ENCODE results near the gene PELI3. TPM values are rescaled to one million over a fixed set of nuclear protein-coding genes. Genes with fewer than 3 reads are reported as not detected.

The PELI3 gene
- total RNA-seq, 4 donors from 2014 or later = 6.3 to 17.2 (median 8.8) TPM

DNA sequence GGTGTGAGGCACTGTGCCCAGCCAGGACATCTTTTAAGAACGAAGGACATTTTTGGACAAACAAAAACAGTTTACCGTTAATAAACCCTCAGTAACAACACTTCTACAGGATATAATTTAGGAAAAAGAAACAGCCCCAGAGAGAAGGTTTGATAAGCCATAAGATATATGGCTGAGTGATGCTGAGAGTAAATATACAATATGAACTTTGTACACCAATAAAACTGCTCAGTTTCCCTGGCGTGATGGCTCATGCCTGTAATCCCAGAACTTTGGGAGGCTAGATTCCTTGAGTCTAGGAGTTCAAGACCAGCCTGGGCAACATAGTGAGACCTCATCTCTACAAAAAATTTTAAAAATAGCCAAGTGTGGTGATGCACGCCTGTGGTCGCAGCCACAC, 31.8 kb downstream of the PELI3 start:
- H3K9me3 ChIP-seq = no peaks in the 10 kb centered on the region
- no peak for TF ChIP-seq POLR2A (IDR thresholded peaks at IDR 0.05)
- TF ChIP-seq, protein P1, sequence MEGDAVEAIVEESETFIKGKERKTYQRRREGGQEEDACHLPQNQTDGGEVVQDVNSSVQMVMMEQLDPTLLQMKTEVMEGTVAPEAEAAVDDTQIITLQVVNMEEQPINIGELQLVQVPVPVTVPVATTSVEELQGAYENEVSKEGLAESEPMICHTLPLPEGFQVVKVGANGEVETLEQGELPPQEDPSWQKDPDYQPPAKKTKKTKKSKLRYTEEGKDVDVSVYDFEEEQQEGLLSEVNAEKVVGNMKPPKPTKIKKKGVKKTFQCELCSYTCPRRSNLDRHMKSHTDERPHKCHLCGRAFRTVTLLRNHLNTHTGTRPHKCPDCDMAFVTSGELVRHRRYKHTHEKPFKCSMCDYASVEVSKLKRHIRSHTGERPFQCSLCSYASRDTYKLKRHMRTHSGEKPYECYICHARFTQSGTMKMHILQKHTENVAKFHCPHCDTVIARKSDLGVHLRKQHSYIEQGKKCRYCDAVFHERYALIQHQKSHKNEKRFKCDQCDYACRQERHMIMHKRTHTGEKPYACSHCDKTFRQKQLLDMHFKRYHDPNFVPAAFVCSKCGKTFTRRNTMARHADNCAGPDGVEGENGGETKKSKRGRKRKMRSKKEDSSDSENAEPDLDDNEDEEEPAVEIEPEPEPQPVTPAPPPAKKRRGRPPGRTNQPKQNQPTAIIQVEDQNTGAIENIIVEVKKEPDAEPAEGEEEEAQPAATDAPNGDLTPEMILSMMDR (IDR thresholded peaks at IDR 0.05) = no peak
- no peak overlapping the region for H3K4me3 ChIP-seq
- no peak for DNase-seq
- intact Hi-C loops (cut with DNase I) = no loop called here
- H3K27ac ChIP-seq = no peak overlapping the region
- WGBS, 2 donors = 96% methylated on average over 5 of the region's 5 CpGs
- H3K4me1 ChIP-seq = no peaks in the 10 kb centered on the region
- H3K27me3 ChIP-seq = no peaks in the 10 kb centered on the region
- peaks cover 2 to 97% (median 12%) of the 10 kb centered on the region in 3 donors for H3K36me3 ChIP-seq

DNA sequence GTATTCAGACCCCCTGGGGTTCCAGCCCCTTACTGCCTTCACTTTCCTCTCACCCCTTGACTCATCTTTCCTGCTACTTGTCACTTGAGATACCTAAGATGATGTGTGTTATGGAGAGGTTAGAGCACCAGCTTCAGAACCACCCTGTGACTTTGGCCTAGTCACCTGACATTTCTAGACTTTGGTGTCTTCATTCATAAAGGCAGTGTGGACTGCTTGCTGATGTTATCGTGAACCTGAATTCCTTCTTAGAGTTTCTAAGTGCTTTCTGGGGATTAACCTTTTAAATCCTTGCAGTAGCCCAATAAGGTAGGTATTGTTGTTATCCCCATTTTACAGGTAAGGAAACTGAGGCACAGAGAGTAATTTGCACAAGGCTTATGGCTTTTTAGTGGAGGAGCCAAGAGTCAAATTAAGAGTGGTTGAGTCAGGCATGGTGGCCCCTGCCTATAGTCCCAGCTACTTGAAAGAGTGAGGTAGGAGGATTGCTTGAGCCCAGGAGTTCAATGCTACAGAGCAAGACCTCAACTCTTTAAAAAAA, 38.6 kb downstream of the PELI3 start:
- Histone ChIP-seq H3K9me3 (no peaks in the 10 kb centered on the region), H3K4me3 (no peak overlapping the region), H3K27ac (no peak overlapping the region), H3K4me1 (peaks cover 0 to 7% (median 4%) of the 10 kb centered on the region in 3 donors), H3K36me3 (peaks cover 0 to 70% (median 0%) of the 10 kb centered on the region in 3 donors), H3K27me3 (no peaks in the 10 kb centered on the region)
- no peak for DNase-seq
- 75 to 83% methylated on average over 1 of the region's 1 CpG for WGBS, 2 donors
- intact Hi-C loops (cut with DNase I) = no loop called here
- TF ChIP-seq, protein P1 (IDR thresholded peaks at IDR 0.05) = no peak
- no peak for TF ChIP-seq POLR2A (IDR thresholded peaks at IDR 0.05)

DNA sequence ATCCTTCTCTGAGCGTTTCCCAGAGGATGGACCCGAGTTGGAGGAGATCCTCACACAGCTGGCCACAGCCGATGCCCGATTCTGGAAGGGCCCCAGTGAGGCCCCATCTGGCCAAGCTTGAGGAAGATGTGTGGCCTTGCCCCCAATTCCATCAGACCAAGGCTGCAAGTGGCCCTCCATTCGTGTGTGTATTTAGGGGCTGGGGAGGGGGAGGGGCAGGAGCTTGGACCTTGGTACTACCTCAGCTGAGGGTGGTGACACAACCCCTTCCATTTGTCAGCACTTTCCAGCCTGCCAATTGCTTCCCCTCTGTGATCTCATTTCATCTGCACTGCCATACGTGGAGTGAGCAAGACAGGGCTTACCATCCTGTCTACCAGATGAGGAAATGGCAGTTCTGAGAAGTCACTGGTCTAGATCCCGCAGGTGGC, 42.4 kb downstream of the PELI3 start:
- H3K4me1 ChIP-seq = peaks cover 0 to 20% (median 12%) of the 10 kb centered on the region in 3 donors
- DNase-seq = no peak
- no peak overlapping the region for H3K4me3 ChIP-seq
- no peaks in the 10 kb centered on the region for H3K9me3 ChIP-seq
- intact Hi-C loops (cut with DNase I) = no loop called here
- peaks cover 0 to 49% (median 0%) of the 10 kb centered on the region in 3 donors for H3K36me3 ChIP-seq
- TF ChIP-seq POLR2A (IDR thresholded peaks at IDR 0.05) = no peak
- TF ChIP-seq, protein P1 (IDR thresholded peaks at IDR 0.05) = no peak
- WGBS, 2 donors = 76 to 87% methylated on average over 5 of the region's 7 CpGs
- H3K27ac ChIP-seq = no peak overlapping the region
- no peaks in the 10 kb centered on the region for H3K27me3 ChIP-seq

DNA sequence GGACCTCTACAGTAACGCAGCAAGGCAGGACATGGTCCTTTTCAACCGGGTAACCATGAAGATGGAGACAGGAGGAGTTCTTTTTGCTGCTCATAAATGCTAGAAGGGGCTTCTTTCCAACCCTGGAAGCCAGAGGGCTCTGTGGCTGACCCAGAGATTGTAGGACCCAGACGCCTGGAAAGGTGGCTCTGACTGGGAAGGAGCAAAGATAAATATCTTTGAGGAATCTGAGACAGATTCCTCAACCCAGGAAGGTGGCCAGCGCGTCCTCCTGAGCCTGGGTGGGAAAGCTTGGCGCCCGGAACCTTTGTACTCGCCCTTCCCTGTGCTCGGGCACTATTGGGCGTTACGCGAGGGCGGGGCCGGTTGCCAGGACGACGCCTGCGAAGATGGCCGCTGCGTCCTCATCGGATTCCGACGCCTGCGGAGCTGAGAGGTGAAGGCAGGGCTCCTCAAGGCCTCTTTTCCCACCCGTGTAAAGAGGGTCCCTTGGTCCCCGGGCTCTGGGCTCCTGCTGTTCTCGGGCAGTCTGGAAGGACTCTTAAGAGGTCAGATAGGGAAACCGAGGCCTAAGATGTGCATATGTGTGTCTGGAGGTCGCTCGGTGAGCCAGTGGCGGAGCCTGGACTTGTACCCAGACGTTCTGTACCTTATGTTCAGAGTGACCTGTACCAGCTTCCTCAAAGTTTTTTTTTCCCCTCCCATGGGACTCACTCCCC, 43.7 kb downstream of the PELI3 start, which contains the start of gene BBS1:
Gene BBS1, plus strand, starts transcription at position 365 of the 719 bp plus-strand sequence. Its CDS starts 25 bp downstream, at position 390.
- peaks cover 0 to 49% (median 0%) of the 10 kb centered on the region in 3 donors for H3K36me3 ChIP-seq
- intact Hi-C loops (cut with DNase I) = no loop called here
- DNase-seq = peak; percentile 13
- WGBS, 2 donors = 1 to 5% methylated on average over 7 to 31 of the region's 31 CpGs
- H3K9me3 ChIP-seq = no peaks in the 10 kb centered on the region
- H3K27me3 ChIP-seq = no peaks in the 10 kb centered on the region
- TF ChIP-seq POLR2A (IDR thresholded peaks at IDR 0.05) = peak in 1 of 4 donors; percentile 38
- TF ChIP-seq, protein P1 (IDR thresholded peaks at IDR 0.05) = no peak
- peak within 1 kb of the TSS; percentile 60 to 74 (median 70) for H3K4me3 ChIP-seq
- peaks cover 0 to 20% (median 12%) of the 10 kb centered on the region in 3 donors for H3K4me1 ChIP-seq
- peak within 1 kb of the TSS; percentile 2 to 72 (median 54) for H3K27ac ChIP-seq

DNA sequence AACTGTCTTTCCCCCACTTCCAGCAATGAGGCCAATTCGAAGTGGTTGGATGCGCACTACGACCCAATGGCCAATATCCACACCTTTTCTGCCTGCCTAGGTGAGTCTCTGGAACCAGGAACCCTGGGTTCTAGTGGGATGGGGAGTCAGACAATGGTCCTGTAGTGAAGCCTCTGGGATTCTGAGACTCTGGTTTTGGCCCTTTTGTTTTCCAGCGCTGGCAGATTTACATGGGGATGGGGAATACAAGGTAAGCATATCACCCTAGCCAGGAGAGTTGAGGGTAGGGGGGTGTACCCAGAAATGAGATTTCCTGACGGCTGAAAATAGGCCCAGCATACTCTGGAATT, 44.3 kb downstream of the PELI3 start:
- TF ChIP-seq POLR2A (IDR thresholded peaks at IDR 0.05) = no peak
- TF ChIP-seq, protein P1 (IDR thresholded peaks at IDR 0.05) = no peak
- 10 to 14% methylated on average over 2 to 5 of the region's 5 CpGs for WGBS, 2 donors
- Histone ChIP-seq H3K4me3 (peak overlapping the region; percentile 60 to 74 (median 70)), H3K36me3 (peaks cover 0 to 53% (median 0%) of the 10 kb centered on the region in 3 donors), H3K9me3 (no peaks in the 10 kb centered on the region), H3K27ac (peak overlapping the region in 3 of 4 donors; percentile 44 to 72 (median 63)), H3K4me1 (peaks cover 0 to 20% (median 12%) of the 10 kb centered on the region in 3 donors), H3K27me3 (no peaks in the 10 kb centered on the region)
- DNase-seq = no peak
- intact Hi-C loops (cut with DNase I) = no loop called here

Data from esophagus squamous epithelium (tissue), 5 donors.